ENCODE results near the gene KHSRP.

Gene KHSRP

GRCh38 chr19:6417713-6418561, 6.7 kb downstream of the KHSRP start:
- TF ChIP-seq, protein P1, sequence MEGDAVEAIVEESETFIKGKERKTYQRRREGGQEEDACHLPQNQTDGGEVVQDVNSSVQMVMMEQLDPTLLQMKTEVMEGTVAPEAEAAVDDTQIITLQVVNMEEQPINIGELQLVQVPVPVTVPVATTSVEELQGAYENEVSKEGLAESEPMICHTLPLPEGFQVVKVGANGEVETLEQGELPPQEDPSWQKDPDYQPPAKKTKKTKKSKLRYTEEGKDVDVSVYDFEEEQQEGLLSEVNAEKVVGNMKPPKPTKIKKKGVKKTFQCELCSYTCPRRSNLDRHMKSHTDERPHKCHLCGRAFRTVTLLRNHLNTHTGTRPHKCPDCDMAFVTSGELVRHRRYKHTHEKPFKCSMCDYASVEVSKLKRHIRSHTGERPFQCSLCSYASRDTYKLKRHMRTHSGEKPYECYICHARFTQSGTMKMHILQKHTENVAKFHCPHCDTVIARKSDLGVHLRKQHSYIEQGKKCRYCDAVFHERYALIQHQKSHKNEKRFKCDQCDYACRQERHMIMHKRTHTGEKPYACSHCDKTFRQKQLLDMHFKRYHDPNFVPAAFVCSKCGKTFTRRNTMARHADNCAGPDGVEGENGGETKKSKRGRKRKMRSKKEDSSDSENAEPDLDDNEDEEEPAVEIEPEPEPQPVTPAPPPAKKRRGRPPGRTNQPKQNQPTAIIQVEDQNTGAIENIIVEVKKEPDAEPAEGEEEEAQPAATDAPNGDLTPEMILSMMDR (IDR thresholded peaks at IDR 0.05; ENCODE audit: insufficient read depth, low read length, poor library complexity, severe bottlenecking), result peak; percentile 23
- no peak for DNase-seq (ENCODE audit: extremely low read depth, insufficient read length)

GRCh38 chr19:6416658-6417405, 7.8 kb downstream of the KHSRP start:
- H3K27me3 ChIP-seq (replicated peaks; ENCODE audit: control insufficient read depth, insufficient read depth, low read length), result no peaks in the 10 kb centered on the region
- peaks cover 58% of the 10 kb centered on the region for H3K36me3 ChIP-seq (ENCODE audit: control insufficient read depth, insufficient read depth, low read length)
- H3K4me3 ChIP-seq (replicated peaks; ENCODE audit: low read depth, low read length), result no peak overlapping the region
- TF ChIP-seq, protein P1 (IDR thresholded peaks at IDR 0.05; ENCODE audit: insufficient read depth, low read length, poor library complexity, severe bottlenecking), result no peak
- no peak for DNase-seq (ENCODE audit: extremely low read depth, insufficient read length)

More at GRCh38 chr19:6417713-6418561, 6.7 kb downstream of the KHSRP start:
- Histone ChIP-seq H3K36me3 (ENCODE audit: control insufficient read depth, insufficient read depth, low read length) (peaks cover 57% of the 10 kb centered on the region), H3K27me3 (replicated peaks; ENCODE audit: control insufficient read depth, insufficient read depth, low read length) (no peaks in the 10 kb centered on the region), H3K4me3 (replicated peaks; ENCODE audit: low read depth, low read length) (no peak overlapping the region)

DNA sequence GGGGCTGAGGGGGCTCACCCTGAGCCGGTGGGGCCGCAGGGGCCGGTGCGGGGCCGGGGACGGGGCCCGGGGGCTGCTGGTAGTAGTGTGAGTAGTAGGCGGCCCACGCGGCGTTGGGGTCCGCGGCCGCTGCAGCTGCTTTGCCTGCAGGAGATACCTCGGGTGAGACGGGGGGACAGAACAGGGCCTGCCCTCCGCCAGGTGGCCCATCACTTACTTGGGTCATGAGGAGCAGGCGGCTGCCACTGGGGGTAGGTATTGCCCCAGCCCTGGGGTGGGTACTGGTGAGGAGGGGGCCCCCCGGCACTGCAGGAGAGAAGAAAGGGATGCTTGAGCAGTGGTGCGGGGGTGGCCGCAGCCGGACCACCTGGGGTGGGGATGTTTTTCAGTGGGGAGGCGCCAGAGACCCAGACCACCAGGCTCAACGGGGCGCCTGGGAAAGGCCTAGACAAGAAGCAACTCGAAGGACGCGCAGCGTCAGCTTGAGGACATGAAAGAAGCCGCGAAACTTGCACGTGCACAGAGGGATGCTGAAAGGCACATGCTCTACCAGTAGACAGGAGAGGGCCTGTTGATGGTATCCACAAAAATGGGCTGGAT, 8.9 kb downstream of the KHSRP start:
- H3K27me3 ChIP-seq (replicated peaks; ENCODE audit: control insufficient read depth, insufficient read depth, low read length), result no peaks in the 10 kb centered on the region
- TF ChIP-seq, protein P1 (IDR thresholded peaks at IDR 0.05; ENCODE audit: insufficient read depth, low read length, poor library complexity, severe bottlenecking), result no peak
- H3K36me3 ChIP-seq (ENCODE audit: control insufficient read depth, insufficient read depth, low read length), result peaks cover 51% of the 10 kb centered on the region
- DNase-seq (ENCODE audit: extremely low read depth, insufficient read length), result no peak
- no peak overlapping the region for H3K4me3 ChIP-seq (replicated peaks; ENCODE audit: low read depth, low read length)

- Histone ChIP-seq H3K27me3 (replicated peaks; ENCODE audit: control insufficient read depth, insufficient read depth, low read length) (no peaks in the 10 kb centered on the region), H3K4me3 (replicated peaks; ENCODE audit: low read depth, low read length) (no peak overlapping the region), H3K36me3 (ENCODE audit: control insufficient read depth, insufficient read depth, low read length) (peaks cover 46% of the 10 kb centered on the region)
- no peak for DNase-seq (ENCODE audit: extremely low read depth, insufficient read length)
- TF ChIP-seq, protein P1 (IDR thresholded peaks at IDR 0.05; ENCODE audit: insufficient read depth, low read length, poor library complexity, severe bottlenecking), result no peak
These were observed 9.6 kb downstream of the KHSRP start for GRCh38 chr19:6414793-6415590.

All from GM06990 (cell line).